Measurements from ENCODE around the gene SLFN12L.

The SLFN12L gene

DNA sequence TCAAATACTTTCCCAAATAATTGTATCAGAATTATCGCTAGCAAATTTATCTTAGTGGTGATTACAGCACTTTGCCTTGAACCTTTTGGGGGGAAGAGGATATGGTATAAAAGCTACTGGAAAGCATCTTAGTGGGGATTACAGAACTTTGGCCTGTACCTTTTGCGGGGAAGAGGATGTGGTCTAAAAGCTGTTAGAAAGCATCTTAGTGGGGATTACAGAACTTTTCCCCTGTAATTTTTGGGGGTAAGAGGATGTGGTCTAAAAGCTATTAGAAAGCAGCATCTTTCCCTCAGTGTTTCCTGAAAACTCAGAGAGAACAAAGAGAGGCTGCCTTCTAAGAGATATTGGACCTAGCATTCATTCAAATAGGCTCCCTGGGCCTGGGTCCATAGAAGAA, 109.2 kb downstream of the SLFN12L start:
- no peak for DNase-seq

GRCh38 chr17:35423761-35424160, 113.7 kb downstream of the SLFN12L start:
- no peak for DNase-seq

Measured in NCI-H1417 (cell line).